ENCODE results near the gene MOCS1.

Gene MOCS1

GRCh38 chr6:39945626-39946025 is 11.4 kb upstream of the MOCS1 start:
- Histone ChIP-seq H3K27me3 (peaks cover 2% of the 10 kb centered on the region; the same call in 1 of the 2 replicates), H3K4me3 (ENCODE audit: low read depth, low read length) (no peak overlapping the region), H3K9me3 (no peaks in the 10 kb centered on the region), H3K36me3 (no peaks in the 10 kb centered on the region), H3K4me1 (no peaks in the 10 kb centered on the region)
- TF ChIP-seq CTCF (IDR thresholded peaks at IDR 0.05; ENCODE audit: low read depth, low read length): no peak
- DNase-seq: no peak

- peaks cover 6% of the 10 kb centered on the region; the same call in 1 of the 2 replicates for H3K27me3 ChIP-seq
- no peak overlapping the region for H3K4me3 ChIP-seq (ENCODE audit: low read depth, low read length)
- H3K36me3 ChIP-seq: no peaks in the 10 kb centered on the region
- no peaks in the 10 kb centered on the region for H3K4me1 ChIP-seq
- no peaks in the 10 kb centered on the region for H3K9me3 ChIP-seq
- TF ChIP-seq CTCF (IDR thresholded peaks at IDR 0.05; ENCODE audit: low read depth, low read length): no peak
- no peak for DNase-seq
Measured at GRCh38 chr6:39942903-39943580, 8.8 kb upstream of the MOCS1 start.

GRCh38 chr6:39941820-39942219 is 7.6 kb upstream of the MOCS1 start:
- H3K4me1 ChIP-seq: no peaks in the 10 kb centered on the region
- H3K9me3 ChIP-seq: no peaks in the 10 kb centered on the region
- peaks cover 7% of the 10 kb centered on the region for H3K27me3 ChIP-seq
- no peak for TF ChIP-seq CTCF (IDR thresholded peaks at IDR 0.05; ENCODE audit: low read depth, low read length)
- H3K4me3 ChIP-seq (ENCODE audit: low read depth, low read length): no peak overlapping the region
- DNase-seq: no peak
- no peaks in the 10 kb centered on the region for H3K36me3 ChIP-seq

- Histone ChIP-seq H3K27me3 (peaks cover 7% of the 10 kb centered on the region), H3K9me3 (no peaks in the 10 kb centered on the region), H3K36me3 (no peaks in the 10 kb centered on the region), H3K4me3 (ENCODE audit: low read depth, low read length) (no peak overlapping the region), H3K4me1 (no peaks in the 10 kb centered on the region)
- DNase-seq: no peak
- TF ChIP-seq CTCF (IDR thresholded peaks at IDR 0.05; ENCODE audit: low read depth, low read length): no peak
Measured at GRCh38 chr6:39941138-39941537, 6.9 kb upstream of the MOCS1 start.

DNA sequence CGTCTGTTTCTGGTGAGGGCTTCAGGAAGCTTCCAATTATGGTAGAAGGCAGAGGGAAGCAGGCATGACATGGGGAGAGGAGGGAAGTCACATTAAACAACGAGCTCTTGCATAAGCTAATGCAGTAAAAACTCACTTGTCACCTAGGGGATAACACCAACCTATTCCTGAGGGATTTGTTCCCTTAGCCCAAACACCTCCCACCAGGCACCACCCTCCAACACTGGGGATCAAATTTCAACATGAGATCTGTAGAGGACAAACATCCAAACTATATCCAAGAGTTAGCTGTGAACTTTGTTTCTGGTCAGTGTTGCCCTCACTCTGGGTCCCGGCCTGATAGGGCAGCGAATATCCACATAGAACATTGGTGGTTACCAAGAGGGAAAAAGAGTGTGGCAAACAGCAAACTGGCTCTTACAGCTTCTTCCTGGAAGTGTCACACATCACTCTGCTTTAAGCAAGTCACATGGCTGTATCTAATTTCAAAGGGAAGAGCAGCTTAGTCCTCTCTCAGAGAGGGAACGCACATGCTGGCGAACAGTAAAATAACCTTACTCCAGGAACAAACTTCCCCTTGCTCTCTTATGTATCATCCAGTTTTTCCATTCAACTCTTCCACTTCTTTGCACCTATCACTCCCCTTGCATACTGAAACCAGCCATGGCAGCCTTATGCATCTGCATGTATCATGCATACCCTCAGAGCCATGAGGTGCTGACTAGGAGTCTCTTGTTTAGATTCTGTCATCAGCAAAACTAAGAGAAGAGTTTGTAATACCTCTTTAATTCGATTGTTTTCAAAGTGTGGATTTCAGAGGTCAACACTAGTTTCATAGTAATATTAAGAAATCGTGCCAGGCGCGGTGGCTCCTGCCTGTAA is 4.8 kb upstream of the MOCS1 start:
- Histone ChIP-seq H3K27me3 (peaks cover 7% of the 10 kb centered on the region), H3K9me3 (no peaks in the 10 kb centered on the region), H3K4me1 (no peaks in the 10 kb centered on the region), H3K4me3 (ENCODE audit: low read depth, low read length) (no peak overlapping the region), H3K36me3 (no peaks in the 10 kb centered on the region)
- no peak for TF ChIP-seq CTCF (IDR thresholded peaks at IDR 0.05; ENCODE audit: low read depth, low read length)
- DNase-seq: no peak

All from BE2C (cell line).